ENCODE measurements around the gene TMEM131. TPM values are rescaled to one million over a fixed set of nuclear protein-coding genes. Genes with fewer than 3 reads are reported as not detected.
A peak's percentile ranks its signal among the peaks of the same experiment; 100 is the strongest.
"Not testable (repeated sequence)": the region's sequence is repeated elsewhere in the genome, so short reads cannot be mapped to it uniquely, and the experiment has no call there.

Gene TMEM131
- total RNA-seq, 3 donors from 2014 or later: 58.3 to 110 (median 67.7) TPM

DNA sequence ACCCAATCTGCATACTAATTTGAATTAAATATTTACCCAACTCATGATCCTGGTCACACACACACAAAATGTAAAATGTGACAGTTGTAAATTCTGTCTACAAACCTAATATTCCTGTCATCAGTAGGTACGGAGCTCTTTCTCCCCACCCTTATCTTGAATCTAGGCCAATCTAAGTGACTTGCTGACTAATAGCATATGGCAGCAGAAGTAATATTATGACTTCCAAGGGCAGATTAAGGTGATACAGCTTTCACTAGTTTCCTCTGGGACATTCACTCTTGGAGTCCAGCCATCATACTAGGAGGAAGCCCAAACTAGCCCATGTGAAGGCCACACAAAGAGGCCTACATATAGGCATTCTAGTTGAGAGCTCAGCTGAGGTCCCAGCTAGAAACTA lies 89.4 kb downstream of the TMEM131 start:
- no peak for DNase-seq
- intact Hi-C loops (cut with DNase I, micrococcal nuclease): no loop called here
- no peaks in the 10 kb centered on the region for H3K4me1 ChIP-seq (ENCODE audit: low read depth)
- H3K4me3 ChIP-seq: no peak overlapping the region
- H3K9me3 ChIP-seq: no peaks in the 10 kb centered on the region
- TF ChIP-seq, protein P1, sequence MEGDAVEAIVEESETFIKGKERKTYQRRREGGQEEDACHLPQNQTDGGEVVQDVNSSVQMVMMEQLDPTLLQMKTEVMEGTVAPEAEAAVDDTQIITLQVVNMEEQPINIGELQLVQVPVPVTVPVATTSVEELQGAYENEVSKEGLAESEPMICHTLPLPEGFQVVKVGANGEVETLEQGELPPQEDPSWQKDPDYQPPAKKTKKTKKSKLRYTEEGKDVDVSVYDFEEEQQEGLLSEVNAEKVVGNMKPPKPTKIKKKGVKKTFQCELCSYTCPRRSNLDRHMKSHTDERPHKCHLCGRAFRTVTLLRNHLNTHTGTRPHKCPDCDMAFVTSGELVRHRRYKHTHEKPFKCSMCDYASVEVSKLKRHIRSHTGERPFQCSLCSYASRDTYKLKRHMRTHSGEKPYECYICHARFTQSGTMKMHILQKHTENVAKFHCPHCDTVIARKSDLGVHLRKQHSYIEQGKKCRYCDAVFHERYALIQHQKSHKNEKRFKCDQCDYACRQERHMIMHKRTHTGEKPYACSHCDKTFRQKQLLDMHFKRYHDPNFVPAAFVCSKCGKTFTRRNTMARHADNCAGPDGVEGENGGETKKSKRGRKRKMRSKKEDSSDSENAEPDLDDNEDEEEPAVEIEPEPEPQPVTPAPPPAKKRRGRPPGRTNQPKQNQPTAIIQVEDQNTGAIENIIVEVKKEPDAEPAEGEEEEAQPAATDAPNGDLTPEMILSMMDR (IDR thresholded peaks at IDR 0.05): no peak
- H3K36me3 ChIP-seq (ENCODE audit: low read depth): no peaks in the 10 kb centered on the region
- peak; percentile 31 for ATAC-seq

GRCh38 chr2:97905294-97905693 lies 90.5 kb downstream of the TMEM131 start:
- Histone ChIP-seq H3K4me1 (ENCODE audit: low read depth) (no peaks in the 10 kb centered on the region), H3K36me3 (ENCODE audit: low read depth) (no peaks in the 10 kb centered on the region), H3K4me3 (no peak overlapping the region), H3K9me3 (no peaks in the 10 kb centered on the region)
- DNase-seq: no peak
- TF ChIP-seq, protein P1 (IDR thresholded peaks at IDR 0.05): no peak
- intact Hi-C loops (cut with DNase I, micrococcal nuclease): no loop called here
- ATAC-seq: no peak

- Histone ChIP-seq H3K36me3 (ENCODE audit: low read depth) (no peaks in the 10 kb centered on the region), H3K4me3 (no peak overlapping the region), H3K4me1 (ENCODE audit: low read depth) (no peaks in the 10 kb centered on the region), H3K9me3 (no peaks in the 10 kb centered on the region)
- no peak for ATAC-seq
- TF ChIP-seq, protein P1 (IDR thresholded peaks at IDR 0.05): no peak
- no peak for DNase-seq
- intact Hi-C loops (cut with DNase I, micrococcal nuclease): no loop called here
Observed at GRCh38 chr2:97901862-97902261, 93.9 kb downstream of the TMEM131 start.

GRCh38 chr2:97900806-97901205 lies 94.9 kb downstream of the TMEM131 start:
- intact Hi-C loops (cut with DNase I, micrococcal nuclease): no loop called here
- ATAC-seq: no peak
- H3K4me1 ChIP-seq (ENCODE audit: low read depth): no peaks in the 10 kb centered on the region
- DNase-seq: no peak
- TF ChIP-seq, protein P1 (IDR thresholded peaks at IDR 0.05): no peak
- no peaks in the 10 kb centered on the region for H3K36me3 ChIP-seq (ENCODE audit: low read depth)
- no peak overlapping the region for H3K4me3 ChIP-seq
- H3K9me3 ChIP-seq: no peaks in the 10 kb centered on the region

GRCh38 chr2:97893042-97893441 lies 102.7 kb downstream of the TMEM131 start:
- DNase-seq; H3K4me3 ChIP-seq; H3K9me3 ChIP-seq; ATAC-seq; intact Hi-C loops (cut with DNase I, micrococcal nuclease); H3K4me1 ChIP-seq (ENCODE audit: low read depth); H3K36me3 ChIP-seq (ENCODE audit: low read depth): not testable (repeated sequence)

- Histone ChIP-seq H3K36me3 (ENCODE audit: low read depth) (peaks cover 4% of the 10 kb centered on the region), H3K4me3 (no peak overlapping the region), H3K4me1 (ENCODE audit: low read depth) (no peaks in the 10 kb centered on the region), H3K9me3 (peaks cover 2% of the 10 kb centered on the region)
- ATAC-seq: no peak
- DNase-seq: no peak
- TF ChIP-seq, protein P1 (IDR thresholded peaks at IDR 0.05): no peak
- intact Hi-C loops (cut with DNase I, micrococcal nuclease): no loop called here
Observed at GRCh38 chr2:97891611-97892010, 104.1 kb downstream of the TMEM131 start.
